Cardiac fibroblast (primary cell): ENCODE measurements around the gene NECAP2.

ENCODE experiments used
- DNase-seq, 2 donors: peaks; one replicate each; pipeline versions ENCODE4 v3.0.0 to v3.0.0-alpha.2; 2010; ENCODE audit warnings: low read depth in 2 of 2
- H3K4me3 ChIP-seq, 2 donors: replicated peaks in 1 of 2; 1 replicate in 1 of 2; 2 replicates in 1 of 2; pipeline ENCODE4 v1.5.1; 2011; ENCODE audit warnings: low read depth in 2 of 2, low read length in 2 of 2, mild to moderate bottlenecking in 2 of 2, moderate library complexity in 1 of 2
- TF ChIP-seq, protein P1 (sequence below): IDR thresholded peaks from one replicate; pipeline ENCODE4 v1.5.1; 2011; ENCODE audit warnings: low read depth, mild to moderate bottlenecking, low read length, inconsistent platforms

The NECAP2 gene

GRCh38 chr1:16397120-16397519 is 43.4 kb upstream of the NECAP2 start:
- TF ChIP-seq, protein P1, sequence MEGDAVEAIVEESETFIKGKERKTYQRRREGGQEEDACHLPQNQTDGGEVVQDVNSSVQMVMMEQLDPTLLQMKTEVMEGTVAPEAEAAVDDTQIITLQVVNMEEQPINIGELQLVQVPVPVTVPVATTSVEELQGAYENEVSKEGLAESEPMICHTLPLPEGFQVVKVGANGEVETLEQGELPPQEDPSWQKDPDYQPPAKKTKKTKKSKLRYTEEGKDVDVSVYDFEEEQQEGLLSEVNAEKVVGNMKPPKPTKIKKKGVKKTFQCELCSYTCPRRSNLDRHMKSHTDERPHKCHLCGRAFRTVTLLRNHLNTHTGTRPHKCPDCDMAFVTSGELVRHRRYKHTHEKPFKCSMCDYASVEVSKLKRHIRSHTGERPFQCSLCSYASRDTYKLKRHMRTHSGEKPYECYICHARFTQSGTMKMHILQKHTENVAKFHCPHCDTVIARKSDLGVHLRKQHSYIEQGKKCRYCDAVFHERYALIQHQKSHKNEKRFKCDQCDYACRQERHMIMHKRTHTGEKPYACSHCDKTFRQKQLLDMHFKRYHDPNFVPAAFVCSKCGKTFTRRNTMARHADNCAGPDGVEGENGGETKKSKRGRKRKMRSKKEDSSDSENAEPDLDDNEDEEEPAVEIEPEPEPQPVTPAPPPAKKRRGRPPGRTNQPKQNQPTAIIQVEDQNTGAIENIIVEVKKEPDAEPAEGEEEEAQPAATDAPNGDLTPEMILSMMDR = no peak
- DNase-seq = peak in 1 of 2 donors; percentile 24
- no peak overlapping the region for H3K4me3 ChIP-seq

- TF ChIP-seq, protein P1 = no peak
- H3K4me3 ChIP-seq = no peak overlapping the region
These were observed 42.1 kb upstream of the NECAP2 start for GRCh38 chr1:16398371-16398953.

GRCh38 chr1:16402742-16403141 is 37.8 kb upstream of the NECAP2 start:
- H3K4me3 ChIP-seq = no peak overlapping the region
- DNase-seq = peak in 1 of 2 donors; percentile 38
- TF ChIP-seq, protein P1 = no peak

More at GRCh38 chr1:16398371-16398953, 42.1 kb upstream of the NECAP2 start:
- DNase-seq = no peak

DNA sequence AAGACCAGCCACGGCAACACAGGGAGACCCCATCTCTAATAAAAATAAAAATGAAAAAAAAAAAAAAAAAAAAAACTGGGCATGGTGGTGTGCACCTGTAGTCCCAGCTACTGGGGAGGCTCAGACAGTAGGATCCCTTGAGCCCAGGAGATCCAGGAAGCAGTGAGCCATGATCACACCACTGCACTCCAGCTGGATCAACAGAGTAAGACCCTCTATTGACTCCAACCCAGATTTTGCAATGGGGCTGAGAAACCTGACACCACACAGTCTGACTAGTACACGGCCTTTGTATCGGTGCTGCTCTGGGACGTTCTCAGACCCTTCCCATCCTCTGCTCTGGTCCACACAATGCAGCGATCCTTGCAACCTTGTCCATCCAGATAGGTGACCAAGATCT is 35.1 kb upstream of the NECAP2 start:
- no peak for DNase-seq
- H3K4me3 ChIP-seq = no peak overlapping the region
- TF ChIP-seq, protein P1 = no peak

DNA sequence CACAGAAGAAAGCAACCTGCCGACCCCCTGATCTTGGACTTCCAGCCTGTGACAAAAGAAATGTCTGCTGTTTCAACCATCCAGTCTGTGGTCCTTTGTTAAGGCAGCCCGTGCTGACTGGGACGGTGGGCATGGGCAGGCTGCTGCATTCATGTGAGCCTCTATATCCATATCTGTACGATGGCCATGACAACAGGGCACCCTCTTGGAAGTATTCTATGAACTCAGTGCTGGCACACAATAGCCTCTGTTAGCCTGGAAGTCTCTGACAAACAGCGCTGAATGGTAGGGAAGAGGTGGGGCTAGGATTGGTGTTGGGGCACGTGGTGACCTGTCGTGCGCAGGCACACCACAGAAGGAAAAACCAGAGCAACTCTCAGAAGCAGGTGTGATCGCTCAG is 33.7 kb upstream of the NECAP2 start:
- TF ChIP-seq, protein P1 = no peak
- no peak overlapping the region for H3K4me3 ChIP-seq
- no peak for DNase-seq

GRCh38 chr1:16409536-16410152 is 30.9 kb upstream of the NECAP2 start:
- TF ChIP-seq, protein P1 = no peak
- no peak for DNase-seq
- no peak overlapping the region for H3K4me3 ChIP-seq
